Astrocyte of the hippocampus (primary cell): Measurements from ENCODE around the gene SDK2.
A peak's percentile ranks its signal among the peaks of the same experiment; 100 is the strongest.

Experiments used
- DNase-seq: peaks from one replicate; pipeline ENCODE4 v3.0.0; 2011; ENCODE audit warnings: low read depth, low spot score

SDK2 gene, protein sequence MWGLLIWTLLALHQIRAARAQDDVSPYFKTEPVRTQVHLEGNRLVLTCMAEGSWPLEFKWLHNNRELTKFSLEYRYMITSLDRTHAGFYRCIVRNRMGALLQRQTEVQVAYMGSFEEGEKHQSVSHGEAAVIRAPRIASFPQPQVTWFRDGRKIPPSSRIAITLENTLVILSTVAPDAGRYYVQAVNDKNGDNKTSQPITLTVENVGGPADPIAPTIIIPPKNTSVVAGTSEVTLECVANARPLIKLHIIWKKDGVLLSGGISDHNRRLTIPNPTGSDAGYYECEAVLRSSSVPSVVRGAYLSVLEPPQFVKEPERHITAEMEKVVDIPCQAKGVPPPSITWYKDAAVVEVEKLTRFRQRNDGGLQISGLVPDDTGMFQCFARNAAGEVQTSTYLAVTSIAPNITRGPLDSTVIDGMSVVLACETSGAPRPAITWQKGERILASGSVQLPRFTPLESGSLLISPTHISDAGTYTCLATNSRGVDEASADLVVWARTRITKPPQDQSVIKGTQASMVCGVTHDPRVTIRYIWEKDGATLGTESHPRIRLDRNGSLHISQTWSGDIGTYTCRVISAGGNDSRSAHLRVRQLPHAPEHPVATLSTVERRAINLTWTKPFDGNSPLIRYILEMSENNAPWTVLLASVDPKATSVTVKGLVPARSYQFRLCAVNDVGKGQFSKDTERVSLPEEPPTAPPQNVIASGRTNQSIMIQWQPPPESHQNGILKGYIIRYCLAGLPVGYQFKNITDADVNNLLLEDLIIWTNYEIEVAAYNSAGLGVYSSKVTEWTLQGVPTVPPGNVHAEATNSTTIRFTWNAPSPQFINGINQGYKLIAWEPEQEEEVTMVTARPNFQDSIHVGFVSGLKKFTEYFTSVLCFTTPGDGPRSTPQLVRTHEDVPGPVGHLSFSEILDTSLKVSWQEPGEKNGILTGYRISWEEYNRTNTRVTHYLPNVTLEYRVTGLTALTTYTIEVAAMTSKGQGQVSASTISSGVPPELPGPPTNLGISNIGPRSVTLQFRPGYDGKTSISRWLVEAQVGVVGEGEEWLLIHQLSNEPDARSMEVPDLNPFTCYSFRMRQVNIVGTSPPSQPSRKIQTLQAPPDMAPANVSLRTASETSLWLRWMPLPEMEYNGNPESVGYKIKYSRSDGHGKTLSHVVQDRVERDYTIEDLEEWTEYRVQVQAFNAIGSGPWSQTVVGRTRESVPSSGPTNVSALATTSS (N-terminal part only)

DNA sequence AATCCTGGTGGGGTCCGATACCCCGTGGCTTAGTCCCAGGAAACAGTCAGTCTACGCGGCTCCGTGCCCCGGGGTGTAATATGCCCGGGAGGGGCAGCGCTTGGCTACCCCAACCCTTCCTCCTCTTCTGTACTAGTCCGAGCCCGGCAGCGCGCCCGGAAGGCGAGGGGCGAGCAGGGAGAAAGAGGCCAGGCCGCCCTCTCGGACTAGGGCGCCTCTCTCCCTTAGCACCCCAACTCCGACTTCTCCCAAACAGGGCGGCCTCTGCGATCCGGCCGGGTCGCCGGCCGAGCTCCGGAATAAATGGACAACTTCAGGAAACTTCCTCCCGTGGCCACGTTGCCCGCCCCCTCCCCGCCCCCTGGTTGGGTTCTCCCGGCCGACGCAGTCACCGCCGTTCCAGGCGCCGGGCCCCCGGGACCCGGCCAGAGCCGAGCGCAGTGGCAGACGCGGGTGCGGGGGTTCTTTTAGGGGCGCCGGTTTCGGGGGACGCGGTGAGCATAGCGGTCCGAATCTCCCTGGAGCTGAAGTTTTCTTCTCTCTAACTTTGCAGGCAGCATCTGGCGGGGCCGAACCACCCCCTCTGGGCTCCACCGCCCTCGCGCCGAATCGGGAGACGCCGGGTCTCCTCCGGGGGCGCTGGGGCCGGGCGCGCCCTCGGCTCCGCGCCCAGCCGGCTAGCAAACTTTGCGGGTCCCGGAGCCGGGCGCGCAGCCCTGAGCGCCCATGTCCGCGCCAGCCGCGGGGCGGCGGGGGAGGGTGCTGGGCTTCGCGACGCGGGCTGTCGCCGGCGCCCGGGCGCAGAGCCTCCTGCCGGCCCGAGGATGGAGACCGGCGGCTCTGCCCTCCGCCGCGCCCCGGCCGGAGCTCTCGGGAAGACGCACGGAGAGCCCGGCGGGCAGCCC, at the start of gene SDK2:
Gene SDK2, minus strand, starts transcription at position 301 of the 905 bp plus-strand sequence. CDS start 357 bp downstream, outside the sequence.
- peak; percentile 42 for DNase-seq

DNA sequence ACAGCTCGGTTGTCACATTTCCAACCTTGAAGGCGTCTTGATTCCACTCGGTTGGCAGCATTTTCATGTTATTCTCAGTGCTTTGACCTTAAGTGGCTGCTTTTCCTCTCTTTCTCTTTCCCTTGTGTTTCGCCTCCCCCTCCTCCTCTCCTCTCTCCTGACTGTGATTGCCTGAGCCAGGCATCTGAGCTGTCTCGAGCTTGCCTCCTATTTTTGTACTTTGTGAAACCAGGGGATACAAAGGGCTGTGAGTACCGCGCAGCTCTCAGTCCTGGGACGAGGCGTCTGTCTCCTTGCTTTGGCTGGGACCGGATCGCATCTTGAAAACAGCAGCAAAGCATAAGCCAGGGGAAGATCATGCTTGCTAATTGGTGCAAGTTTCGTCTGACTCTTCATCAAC, 48.8 kb upstream of the SDK2 start:
- no peak for DNase-seq

DNA sequence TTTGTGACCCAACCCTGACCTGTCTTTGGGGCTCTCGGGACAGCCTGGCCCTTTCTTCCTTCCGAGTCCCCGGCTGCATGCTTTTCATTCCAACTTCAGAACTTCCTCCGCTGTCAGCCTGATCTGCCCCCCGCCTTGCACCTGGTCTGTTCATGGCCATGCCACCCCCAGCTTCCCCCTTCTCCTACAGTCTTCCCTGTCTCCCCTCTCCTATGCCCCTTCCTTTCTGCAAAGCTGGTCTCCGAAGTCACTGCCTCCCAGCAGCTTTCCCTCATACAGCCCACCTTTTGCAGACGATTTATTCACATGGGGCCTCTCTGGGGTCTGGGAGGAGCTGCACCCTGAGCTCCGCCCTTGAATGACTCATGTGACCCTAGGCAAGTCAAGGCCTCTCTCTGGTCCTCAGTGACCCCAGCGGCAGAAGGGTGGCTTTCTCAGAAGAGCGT, 47.1 kb upstream of the SDK2 start:
- DNase-seq: no peak

DNA sequence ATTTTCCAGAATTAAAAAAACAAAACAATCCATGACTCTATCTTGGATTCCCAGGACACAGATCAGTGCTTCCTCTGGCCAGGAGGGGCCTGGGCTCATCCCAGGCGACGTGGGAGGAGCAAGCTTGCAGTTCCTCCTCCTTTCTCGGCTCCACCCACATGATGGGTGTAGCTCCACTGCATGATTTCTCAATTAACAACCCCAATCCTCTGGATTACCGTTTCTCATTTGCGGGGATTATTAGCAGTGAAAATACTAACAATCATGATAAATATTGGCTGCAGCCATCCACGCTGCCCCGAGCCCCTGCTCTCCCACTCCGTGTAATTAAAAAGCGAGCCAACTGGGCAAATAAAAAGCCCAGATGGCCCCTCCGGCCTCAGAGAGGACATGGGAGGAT, 46.4 kb upstream of the SDK2 start:
- DNase-seq: no peak

DNA sequence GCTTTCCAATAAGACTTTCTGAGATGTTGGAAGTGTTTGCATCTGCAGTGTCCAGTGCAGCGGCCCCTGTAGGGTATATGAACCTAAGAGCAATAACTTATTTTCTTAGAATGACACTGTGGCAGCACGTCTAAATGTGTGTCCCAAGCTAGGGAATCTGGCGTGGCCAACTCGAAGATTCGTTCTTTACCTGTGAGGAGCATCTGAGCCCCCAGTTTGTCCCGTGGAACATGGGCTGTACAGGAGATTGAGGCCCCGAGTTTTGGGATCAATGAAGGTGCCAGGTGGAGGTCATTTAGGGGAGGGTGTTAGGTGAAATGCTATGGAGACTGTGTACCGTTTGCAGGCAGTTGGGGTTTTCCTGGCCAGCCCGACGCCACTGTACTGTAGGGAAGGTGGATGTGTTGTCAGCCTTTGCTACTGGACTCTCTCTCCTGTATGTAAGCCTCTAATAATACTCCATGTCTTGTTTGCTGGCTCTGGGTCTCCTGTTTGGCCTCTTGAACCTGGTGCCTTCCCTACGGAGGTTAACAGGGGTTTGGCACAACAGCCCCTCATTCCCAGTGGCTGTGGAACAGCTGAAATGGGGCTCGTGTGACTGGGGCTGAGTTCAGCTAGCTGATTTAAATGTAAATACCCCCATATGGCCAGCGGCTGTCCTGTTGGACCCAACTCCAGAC, 45.5 kb upstream of the SDK2 start:
- no peak for DNase-seq

DNA sequence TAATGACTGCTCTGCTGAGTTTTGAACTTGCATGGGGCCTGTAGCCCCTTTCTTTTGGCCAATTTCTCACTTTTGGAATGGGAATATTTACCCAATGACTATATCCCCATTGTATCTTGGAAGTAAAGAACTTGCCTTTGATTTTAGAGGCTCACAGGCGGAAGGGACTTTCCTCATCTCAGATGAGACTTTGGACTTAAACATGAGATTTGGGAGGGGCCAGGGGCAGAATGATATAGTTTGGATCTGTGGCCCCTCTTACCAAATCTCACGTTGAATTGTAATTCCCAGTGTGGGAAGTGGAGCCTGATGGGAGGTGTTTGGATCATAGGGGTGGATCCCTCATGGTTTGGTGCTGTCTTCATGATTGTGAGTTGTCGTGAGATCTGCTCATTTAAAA, 42.7 kb upstream of the SDK2 start:
- no peak for DNase-seq

DNA sequence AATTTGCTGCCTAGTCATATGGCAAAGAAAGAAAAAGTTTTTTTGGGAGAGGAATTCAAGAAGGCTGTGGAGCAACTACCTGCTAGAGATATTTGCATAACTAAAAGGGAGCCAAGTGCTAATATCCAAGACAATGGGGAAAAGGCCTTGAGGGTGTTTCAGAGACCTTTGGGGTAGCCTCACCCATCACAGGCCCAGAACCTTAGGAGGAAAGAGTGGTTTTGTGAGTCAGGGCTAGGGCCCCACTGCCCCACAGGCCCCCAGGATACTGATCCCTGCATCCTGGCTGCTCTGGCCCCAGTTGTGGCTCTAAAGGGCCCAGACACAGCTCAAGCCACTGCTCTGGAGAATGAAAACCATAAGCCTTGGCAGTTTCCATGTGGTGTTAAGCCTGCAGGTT, 41.9 kb upstream of the SDK2 start:
- no peak for DNase-seq

DNA sequence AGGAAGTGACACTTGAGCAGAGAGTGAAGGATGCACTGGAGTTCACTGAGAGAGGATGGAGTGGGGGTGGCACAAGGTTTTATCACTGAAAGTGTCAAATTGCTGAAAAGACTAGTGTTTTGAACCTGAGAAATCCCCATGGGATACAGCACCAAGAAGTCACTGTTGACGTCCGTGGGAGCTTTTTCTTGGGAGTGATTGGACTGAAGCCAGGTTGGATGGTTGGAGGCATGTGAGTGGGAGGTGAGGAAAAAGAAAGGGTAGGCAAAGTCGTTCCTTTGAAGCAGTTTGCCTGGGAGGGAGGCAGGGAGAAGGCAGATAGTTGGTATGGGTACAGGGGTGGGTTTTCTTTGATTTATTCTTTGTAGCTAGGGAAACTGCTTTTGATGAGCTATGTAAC, 39.9 kb upstream of the SDK2 start:
- no peak for DNase-seq

DNA sequence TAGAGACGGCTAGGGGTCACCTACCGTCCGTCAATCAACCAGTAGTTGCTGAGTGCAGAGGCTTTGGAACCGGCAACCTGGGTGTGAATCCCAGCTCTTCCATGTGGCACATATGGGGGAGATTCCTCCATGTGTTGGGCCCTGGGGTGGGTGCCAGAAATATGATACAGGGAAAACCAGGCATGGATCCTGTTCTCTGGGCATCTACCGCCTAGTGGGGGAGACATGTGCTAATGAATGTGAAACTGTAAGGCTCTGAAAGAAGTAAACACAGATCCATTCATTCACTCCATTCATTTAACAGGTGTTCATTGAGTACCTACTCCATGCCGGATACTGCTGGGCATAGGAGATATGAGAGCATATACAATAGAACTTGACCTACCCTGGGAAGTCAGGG, 39.5 kb upstream of the SDK2 start:
- DNase-seq: no peak

DNA sequence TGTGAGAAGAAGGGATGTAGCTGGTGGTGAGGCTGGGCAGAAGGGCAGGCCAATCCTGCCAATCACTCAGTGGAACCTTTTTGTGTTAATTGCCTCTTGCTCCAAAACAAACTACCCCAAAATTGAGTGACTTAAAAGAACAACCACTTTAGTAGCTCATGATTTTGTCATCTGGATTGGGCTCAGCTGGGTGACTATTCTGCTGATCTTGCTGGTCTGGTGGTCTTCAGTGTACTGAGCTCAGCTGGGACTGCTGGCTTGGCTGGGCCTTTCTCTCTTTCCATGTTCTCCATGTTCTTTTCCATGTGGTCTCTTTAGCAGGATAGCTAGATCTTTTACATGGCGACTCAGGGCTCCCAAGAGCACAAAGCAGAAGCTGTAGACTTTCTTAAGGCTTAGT, 37.7 kb upstream of the SDK2 start:
- no peak for DNase-seq

DNA sequence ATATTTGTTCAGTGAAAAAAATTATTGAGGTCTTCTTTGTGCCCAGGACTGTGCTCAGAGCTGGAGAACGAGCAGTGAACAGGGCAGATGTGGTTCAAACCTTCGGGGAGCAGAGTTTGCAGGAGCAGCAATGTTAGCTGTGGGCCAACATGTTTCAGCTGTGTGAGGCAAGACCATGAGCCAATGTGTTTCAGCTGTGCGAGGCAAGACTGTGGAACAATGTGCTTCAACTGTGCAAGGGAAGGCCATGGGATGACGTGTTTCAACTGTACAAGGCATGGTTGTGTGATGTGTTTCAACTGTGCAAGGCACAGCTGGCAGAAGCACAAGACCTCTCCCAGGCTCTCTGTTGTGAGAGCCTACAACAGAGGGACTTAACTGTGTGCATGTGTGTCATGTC, 35.2 kb upstream of the SDK2 start:
- no peak for DNase-seq

DNA sequence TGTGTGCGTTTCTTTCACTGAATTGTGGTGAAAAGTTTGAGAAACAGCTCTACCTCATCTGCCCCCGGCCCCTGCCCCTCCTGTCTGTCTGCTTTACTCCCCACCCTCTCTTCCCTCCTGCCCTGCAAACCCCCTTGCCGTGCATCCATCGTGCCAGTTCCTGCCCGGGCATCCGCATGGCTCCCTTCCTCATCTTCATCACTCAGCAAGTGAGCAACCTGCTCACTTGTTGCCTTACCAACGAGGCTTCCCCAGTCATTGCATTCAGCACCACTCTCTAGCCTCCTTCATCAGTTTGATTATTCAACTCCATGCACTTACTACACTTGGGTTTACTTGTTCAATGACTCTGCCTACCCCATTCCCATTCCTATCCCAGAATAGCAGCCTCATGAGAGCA, 34.8 kb upstream of the SDK2 start:
- no peak for DNase-seq

DNA sequence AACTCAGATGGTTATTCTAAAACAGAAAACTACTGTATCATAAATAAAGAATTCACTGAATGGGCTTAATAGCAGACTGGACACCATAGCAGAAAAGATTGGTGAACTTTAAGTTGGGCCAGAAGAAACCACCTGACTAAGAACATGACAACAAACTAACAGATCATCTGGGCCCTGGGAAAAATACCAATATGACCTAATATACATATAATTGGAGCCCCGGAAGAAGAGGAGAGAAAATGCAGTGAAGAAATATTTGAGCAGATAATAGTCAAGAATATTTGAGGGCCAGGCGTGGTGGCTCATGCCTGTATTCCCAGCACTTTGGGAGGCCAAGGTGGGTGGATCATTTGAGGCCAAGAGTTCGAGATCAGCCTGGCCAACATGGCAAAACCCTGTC, 25.5 kb upstream of the SDK2 start:
- no peak for DNase-seq

DNA sequence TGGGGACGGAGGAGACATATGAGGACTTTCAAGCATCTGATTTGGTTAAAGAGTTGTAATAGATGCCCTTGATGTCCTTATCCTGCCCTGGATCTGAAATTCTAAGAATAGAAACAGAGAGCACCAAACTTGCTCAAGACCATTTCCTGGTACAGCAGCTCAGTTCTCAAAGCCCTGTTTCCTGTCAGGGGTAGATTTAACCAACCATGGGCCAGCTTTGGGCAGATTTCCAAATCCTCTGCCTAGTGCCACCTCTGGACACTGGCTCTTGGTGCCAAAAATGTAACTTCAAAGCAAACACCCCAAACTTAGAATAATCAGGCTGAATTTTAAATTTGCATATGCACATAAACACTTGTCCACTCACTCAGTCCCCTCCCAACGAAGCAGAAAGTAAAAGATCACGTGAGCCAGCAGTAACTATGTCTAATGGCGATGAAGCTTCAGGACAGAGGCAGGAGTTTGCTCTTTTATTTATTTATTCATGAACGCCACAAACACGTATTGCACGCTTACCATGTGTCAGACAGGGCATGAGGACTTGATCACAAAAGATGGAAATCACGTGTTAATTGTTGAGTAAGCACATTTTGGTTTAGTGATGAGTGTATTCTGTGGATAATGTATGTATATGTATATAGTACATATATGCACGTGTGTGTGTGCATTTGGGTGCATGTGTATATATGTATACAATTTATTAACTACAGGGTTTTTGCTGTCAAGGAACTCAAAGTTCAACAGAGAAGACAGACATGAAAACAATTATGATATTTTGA, 23.1 kb upstream of the SDK2 start:
- no peak for DNase-seq

DNA sequence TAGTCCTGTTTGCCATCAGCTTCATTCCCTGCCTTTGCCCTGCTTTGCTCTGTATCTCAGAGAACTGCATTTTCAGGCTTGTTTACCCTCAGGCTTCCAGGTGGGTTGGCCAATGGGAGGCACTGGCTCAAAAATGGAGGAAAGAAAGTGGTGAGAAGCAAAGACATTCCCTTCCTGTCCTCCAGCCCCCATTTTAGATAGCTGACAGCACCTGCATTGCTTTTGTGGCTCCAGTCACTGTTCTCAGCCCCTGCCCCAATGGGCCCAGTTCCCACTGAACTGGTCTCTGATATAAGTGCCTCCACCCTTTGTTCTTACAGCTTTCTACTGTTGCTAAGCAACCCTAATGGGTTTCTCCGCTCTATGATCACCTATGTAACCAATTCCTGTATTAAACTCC, 19.4 kb upstream of the SDK2 start:
- DNase-seq: no peak

DNA sequence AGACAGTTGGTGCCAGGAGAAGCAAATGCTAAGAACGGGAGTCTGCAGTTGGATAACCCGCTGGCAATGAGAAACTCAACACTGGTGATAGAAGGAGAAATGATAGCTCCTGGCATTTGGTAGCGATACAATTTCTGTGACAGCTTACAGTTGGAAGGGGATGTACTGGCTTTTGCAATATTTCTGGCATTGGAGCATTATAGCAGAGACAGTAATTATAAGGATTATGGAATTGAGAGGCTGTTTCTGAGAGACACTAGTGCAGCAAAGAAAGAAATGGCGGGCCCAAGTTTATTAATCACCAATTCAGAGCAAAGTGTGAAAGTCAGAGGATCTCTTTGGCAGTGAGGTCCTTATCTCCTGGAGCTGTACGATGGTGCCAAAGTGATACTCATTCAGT, 16.1 kb upstream of the SDK2 start:
- DNase-seq: no peak

DNA sequence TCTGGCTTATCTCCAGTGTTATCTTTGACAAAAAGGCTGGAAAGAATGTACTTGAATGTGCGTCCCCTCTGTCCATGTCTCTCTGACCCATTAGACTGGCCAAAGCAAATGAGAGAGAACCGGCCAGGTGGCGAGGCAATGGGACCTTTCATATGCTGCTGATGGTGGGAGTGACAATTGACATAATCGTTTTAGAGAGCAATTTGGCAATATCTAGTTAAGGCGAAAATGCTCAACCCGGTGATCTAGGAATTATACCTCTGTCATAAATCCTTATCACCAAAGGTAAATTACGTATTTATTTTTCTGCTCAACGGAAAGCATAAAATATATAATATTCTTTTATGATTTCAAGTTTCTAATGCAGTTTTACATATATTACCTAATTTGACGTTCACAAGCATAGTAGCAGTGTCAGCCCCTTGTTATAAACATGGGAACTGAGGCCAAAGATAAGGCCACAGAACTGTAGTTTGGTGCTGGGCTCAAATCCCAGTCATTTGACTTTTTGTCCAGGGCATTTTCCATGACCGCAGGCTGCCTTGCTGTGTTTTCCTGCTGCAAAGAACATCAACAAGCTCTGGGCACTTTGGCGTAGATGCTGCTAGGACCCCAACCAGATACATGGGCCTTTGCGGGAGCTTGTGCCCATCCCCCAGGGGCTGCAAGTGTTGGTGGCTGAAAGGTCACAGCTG, 14.7 kb upstream of the SDK2 start:
- DNase-seq: no peak

DNA sequence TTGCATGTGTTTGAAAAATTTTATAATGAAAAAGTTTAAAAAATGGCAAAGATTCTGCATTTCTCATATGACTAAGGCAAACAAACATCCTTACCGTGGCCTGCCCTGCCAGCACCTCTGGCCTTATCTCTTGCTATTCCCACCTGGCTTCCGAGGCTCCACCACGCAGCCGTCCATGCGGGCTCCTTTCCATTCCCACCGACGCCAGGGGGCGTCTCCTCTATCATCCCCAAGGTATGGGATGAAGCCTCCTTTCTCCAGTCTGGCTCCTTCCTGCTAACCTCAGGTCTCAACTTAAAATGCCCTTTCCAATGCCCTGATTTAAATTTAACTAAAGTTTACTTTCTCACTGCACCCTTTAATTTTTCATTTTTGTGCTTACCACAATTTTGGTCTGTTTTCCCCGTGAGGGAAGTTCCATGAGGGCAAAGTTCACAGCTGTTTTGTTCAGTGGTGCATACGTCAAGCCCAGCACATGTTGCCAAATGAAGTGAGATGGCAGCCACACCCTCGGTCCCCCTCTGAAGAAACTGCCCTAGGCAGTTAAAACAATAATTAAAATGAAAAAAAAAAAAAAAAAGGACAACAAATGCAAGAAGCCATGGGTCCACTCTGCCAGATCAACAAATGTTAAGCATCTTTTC, 13.3 kb upstream of the SDK2 start:
- peak; percentile 41 for DNase-seq

DNA sequence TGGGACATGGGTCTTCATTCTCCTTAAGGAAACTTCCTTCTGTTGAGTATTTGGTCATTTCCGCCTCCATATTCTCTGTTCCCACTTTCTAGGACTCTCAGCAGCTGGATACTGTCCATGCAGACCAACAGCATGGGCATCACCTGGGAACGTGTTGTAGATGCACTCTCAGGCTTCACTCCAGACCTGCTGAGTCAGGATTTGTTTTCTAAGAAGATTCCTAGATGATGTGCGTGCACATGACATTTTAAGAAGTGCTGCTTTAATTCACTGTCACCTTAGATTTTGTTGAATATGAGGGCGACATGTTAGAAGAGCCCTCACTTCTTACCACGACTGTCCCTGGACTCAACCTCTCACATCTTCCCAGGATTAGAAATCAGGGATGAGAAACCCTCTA, 10.0 kb upstream of the SDK2 start:
- no peak for DNase-seq
